Activated T-cell treated with anti-CD3 and anti-CD28 coated beads for 24 hours (primary cell): ENCODE data around the gene HLA-A.
A peak's percentile ranks its signal among the peaks of the same experiment; 100 is the strongest.
"Not testable (repeated sequence)": the region's sequence is repeated elsewhere in the genome, so short reads cannot be mapped to it uniquely, and the experiment has no call there.

ENCODE experiments used
- DNase-seq: peaks from one replicate; pipeline ENCODE4 v3.0.0-alpha.2; 2020; ENCODE audit warnings: low read depth

The HLA-A gene

GRCh38 chr6:29963697-29964096, 21.4 kb downstream of the HLA-A start:
- not testable (repeated sequence) for DNase-seq

- no peak for DNase-seq
These were observed 22.2 kb downstream of the HLA-A start for GRCh38 chr6:29964518-29964886.

GRCh38 chr6:29964887-29965562, 22.7 kb downstream of the HLA-A start:
- DNase-seq = peak; percentile 64

- no peak for DNase-seq
These were observed 23.2 kb downstream of the HLA-A start for GRCh38 chr6:29965563-29965872.

GRCh38 chr6:29965873-29966601, 23.7 kb downstream of the HLA-A start:
- peak; percentile 32 for DNase-seq

GRCh38 chr6:29967379-29968010, 25.2 kb downstream of the HLA-A start:
- no peak for DNase-seq

GRCh38 chr6:29968130-29968529, 25.8 kb downstream of the HLA-A start:
- no peak for DNase-seq

- DNase-seq = no peak
These were observed 26.6 kb downstream of the HLA-A start for GRCh38 chr6:29968905-29969304.

- DNase-seq = no peak
These were observed 28.4 kb downstream of the HLA-A start for GRCh38 chr6:29970711-29971110.

- DNase-seq = no peak
These were observed 32.7 kb downstream of the HLA-A start for GRCh38 chr6:29974901-29975560.

GRCh38 chr6:29975561-29975907, 33.2 kb downstream of the HLA-A start:
- no peak for DNase-seq

GRCh38 chr6:29976253-29976587, 33.9 kb downstream of the HLA-A start:
- no peak for DNase-seq

- DNase-seq = peak; percentile 35
These were observed 34.5 kb downstream of the HLA-A start for GRCh38 chr6:29976588-29977424.

- DNase-seq = no peak
These were observed 35.0 kb downstream of the HLA-A start for GRCh38 chr6:29977425-29977727.

- DNase-seq = not testable (repeated sequence)
These were observed 37.7 kb downstream of the HLA-A start for GRCh38 chr6:29980013-29980412.

GRCh38 chr6:29980511-29980910, 38.2 kb downstream of the HLA-A start:
- DNase-seq = no peak

GRCh38 chr6:29981211-29981812, 39.0 kb downstream of the HLA-A start:
- no peak for DNase-seq

GRCh38 chr6:29982097-29982496, 39.8 kb downstream of the HLA-A start:
- no peak for DNase-seq

- no peak for DNase-seq
These were observed 41.9 kb downstream of the HLA-A start for GRCh38 chr6:29984232-29984631.

GRCh38 chr6:29984992-29985391, 42.7 kb downstream of the HLA-A start:
- no peak for DNase-seq

GRCh38 chr6:29986179-29986781, 43.9 kb downstream of the HLA-A start:
- no peak for DNase-seq

GRCh38 chr6:29989211-29989610, 46.9 kb downstream of the HLA-A start:
- DNase-seq = no peak
